ENCODE data around the gene CEP55.
"Not testable (repeated sequence)": the region's sequence is repeated elsewhere in the genome, so short reads cannot be mapped to it uniquely, and the experiment has no call there.

Gene CEP55

DNA sequence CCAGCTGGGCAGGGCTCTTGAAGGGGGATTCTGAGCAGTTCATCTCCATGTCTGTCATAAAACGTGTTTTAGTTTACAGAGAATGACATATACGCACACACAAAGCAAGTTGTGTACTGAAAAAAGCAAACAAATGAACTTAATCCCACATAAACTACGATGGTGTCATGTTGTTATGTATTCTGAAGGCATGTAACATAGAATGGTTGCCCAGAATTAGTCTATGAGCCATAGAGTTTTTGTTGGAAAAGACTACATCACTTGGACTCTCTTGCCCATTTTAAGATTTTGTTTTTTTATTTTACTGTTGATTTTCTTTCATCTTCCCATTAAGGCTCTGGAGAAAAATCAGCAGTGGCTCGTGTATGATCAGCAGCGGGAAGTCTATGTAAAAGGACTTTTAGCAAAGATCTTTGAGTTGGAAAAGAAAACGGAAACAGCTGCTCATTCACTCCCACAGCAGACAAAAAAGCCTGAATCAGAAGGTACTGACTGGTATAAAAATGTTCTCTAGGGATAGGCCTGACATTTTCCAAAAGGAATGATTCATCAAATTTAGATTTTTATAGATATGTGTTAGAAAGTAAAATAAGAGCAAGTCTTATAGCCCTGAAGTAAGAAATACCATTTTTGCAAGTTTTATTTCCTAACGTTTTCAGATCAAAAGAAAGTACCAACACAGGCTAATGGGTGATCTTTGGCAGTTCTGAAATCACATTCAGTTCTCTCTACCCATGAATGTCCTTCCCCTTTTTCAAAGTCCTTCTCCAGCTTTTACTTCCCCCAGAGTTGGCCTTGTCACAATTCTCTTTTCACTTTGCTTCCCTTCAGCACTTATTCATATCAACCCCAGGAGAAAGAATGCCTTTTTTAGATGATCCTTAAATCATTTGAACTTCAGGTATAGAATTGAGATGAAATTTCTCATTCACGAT lies 18.9 kb downstream of the CEP55 start:
- DNase-seq = no peak

GRCh38 chr10:93516006-93516380 lies 19.6 kb downstream of the CEP55 start:
- DNase-seq = no peak

DNA sequence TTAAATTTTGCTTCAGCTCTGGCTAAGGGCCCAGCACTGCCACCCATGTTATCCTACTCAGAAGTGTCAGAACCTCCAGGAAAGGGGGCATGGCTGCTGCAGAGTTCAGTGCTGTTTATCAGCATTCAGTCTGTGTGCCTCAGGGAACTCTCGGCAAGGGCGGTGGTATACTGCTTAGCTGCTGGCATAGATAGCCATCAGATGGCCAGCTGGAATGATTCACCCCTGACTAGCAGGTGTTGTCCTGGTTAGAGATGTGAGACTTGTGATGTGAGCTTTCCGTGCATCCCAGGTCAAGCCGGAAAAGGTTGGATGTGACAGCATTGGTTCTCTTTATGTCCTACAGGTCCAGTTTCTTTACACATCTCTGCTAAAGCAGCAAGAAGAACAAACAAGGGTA lies 22.1 kb downstream of the CEP55 start:
- DNase-seq = no peak

DNA sequence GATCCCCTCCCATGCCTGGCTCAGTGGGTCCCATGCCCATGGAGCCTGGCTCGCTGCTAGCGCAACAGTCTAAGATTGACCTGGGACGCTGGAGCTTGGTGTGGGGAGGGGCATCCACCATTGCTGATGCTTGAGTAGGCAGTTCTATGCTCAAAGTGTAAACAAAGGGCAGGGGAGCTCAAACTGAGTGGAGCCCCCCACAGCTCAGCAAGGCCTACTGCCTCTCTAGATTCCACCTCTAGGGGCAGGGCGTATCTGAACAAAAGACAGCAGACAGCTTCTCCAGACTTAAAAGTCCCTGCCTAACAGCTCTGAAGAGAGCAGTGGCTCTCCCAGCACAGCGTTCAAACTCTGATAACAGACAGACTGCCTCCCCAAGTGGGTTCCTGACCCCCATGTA lies 38.9 kb downstream of the CEP55 start:
- DNase-seq = no peak

DNA sequence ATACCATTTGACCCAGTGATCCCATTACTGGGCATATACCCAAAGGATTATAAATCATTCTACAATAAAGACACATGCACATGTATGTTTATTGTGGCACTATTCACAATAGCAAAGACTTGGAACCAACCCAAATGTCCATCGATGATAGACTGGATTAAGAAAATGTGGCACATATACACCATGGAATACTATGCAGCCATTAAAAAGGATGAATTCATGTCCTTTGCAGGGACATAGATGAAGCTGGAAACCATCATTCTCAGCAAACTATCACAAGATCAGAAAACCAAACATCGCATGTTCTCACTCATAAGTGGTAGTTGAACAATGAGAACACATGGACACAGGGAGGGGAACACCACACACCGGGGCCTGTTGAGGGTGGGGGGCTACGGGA lies 44.5 kb downstream of the CEP55 start:
- DNase-seq = not testable (repeated sequence)

GRCh38 chr10:93541402-93542357 lies 45.3 kb downstream of the CEP55 start:
- DNase-seq = peak; percentile 56

- no peak for DNase-seq
These were observed 46.0 kb downstream of the CEP55 start for GRCh38 chr10:93542358-93542791.

DNA sequence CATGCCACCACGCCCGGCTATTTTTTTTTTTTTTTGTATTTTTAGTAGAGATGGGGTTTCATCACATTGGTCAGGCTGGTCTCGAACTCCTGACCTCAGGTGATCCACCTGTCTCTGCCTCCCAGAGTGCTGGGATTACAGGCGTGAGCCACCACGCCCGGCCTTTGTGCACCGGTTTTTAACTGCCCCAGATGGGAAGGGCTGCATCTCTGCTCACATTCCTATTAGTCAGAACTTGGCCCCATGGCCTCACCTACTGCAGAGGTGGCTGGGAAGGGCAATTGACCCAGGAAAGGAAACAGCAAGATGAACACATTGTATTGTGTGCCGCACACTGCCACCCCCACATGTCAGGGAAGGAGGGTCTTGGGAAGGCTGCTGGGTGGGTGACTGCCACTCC lies 50.6 kb downstream of the CEP55 start:
- not testable (repeated sequence) for DNase-seq

GRCh38 chr10:93547522-93547921 lies 51.1 kb downstream of the CEP55 start:
- DNase-seq = no peak

DNA sequence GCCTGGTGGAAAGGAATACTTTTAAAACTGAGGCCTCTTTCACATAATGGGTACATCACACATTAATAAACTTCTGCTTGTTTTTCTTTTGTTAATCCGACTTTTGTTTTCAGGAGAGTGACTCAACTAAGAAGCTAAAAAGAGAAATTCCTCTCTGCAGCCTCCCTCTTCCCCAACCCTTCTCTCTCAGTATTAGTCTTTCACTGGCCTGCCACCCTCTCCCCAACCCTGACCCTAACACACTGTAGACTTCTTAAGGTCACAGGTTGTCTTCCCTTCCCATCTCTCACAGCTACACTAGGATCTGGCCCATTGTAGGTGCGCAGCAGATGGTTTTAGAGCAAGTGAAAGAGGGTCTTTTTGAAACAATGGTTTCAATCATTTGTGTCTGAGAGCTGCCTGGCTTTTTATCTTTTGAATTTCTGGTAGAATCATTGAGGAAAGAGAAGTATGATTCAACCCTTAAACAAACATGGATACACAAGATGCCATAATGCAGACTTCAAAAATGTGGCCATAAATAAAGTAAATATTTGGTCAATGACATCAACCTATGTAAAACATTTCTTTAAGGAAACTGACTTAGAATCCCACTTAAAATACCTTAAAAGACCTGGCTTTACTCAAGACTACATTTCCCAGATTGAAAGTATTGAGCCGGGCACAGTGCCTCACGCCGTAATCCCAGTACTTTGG lies 52.1 kb downstream of the CEP55 start:
- DNase-seq = no peak

GRCh38 chr10:93550606-93551005 lies 54.2 kb downstream of the CEP55 start:
- DNase-seq = no peak

- no peak for DNase-seq
These were observed 56.4 kb downstream of the CEP55 start for GRCh38 chr10:93552780-93553179.

GRCh38 chr10:93553482-93554315 lies 57.3 kb downstream of the CEP55 start:
- no peak for DNase-seq

GRCh38 chr10:93554316-93554663 lies 57.9 kb downstream of the CEP55 start:
- no peak for DNase-seq

DNA sequence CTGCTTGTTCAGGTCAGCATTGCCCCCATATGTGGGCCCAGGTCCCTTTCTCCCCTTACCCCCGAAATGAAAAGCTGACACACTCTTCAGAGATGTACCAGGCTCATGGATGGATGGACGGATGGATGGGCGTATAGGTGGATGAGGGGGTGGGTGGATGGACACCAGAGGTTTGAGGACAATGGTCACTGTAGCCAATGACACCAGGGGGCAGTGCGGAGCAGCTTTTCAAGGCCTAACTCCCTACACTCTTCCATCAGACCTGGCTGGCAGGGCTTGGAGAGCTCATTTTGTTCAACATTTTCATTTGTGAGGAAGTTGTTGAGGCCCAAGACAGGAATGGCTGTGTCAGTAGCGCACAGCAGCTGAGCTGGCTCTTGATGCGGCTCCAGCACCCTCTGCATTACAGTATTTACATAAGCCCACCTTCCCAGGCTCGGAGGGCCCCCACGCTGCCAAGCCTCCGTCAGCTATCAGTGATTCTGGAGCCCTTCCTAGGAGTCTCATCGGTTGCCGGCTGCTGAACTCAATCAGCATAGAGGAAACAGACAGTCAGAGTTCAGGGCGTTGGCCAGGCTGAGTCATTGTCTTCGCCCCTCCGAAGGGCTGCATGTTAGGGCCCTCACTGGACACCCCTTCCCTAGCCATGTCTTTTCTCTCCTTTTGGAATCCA lies 58.5 kb downstream of the CEP55 start:
- DNase-seq = peak; percentile 91

GRCh38 chr10:93559490-93559889 lies 63.1 kb downstream of the CEP55 start:
- DNase-seq = no peak

DNA sequence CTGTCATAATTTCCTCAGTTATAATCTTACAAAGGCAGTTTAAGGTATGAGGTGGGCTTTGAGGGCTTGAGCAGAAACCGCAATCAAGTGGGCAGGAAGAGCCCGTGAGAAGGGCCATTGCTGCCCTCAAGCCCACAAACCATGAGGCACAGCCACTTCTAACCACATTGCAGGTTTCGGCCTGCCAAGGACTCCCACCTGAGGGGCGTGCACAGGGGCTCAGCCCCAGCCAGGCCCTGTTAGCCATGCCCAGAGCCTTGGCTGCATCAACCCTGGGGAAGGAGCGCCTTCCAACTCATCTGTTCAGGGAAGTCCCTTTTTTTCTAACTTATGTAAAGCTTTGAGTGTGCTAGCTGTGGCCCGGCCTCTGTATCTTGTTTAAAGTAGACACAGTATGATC lies 64.1 kb downstream of the CEP55 start:
- DNase-seq = no peak

DNA sequence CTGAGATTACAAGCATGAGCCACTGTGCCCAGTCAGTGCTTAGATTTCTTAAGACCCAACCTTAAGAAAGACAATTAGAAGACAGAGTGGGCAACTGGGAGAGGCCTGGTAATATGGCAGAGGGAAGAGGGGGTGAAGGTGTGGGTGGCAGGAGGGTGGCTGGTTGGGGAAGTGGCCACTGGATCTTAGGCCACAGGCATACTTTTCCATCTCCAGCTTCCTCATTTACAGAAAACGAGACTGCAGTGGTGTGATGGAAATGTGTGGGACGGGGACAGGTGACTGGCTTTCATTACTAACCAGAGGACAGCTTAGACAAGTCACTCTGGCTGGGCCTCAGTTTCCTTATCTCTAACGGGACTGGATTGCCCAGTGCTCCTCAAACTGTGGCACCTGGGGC lies 69.0 kb downstream of the CEP55 start:
- DNase-seq = no peak

GRCh38 chr10:93566435-93567276 lies 70.2 kb downstream of the CEP55 start, which contains the start of gene FFAR4:
Gene FFAR4 (plus strand): TSS chr10:93566665. CDS start chr10:93566721, 56 bp downstream.
- DNase-seq = no peak
